GM10266 (cell line): ENCODE results near the gene HMGB1.

ENCODE experiments used
- DNase-seq: peaks from one replicate; pipeline ENCODE4 v3.0.0; 2012; ENCODE audit errors: extremely low spot score
- CTCF ChIP-seq: IDR thresholded peaks from 2 replicates; pipeline ENCODE4 v1.5.1; 2012; ENCODE audit warnings: mild to moderate bottlenecking, low read depth; ENCODE audit not compliant: control insufficient read depth, insufficient read depth; ENCODE audit errors: missing control alignments

HMGB1 gene

GRCh38 chr13:30442926-30443325 is 22.8 kb downstream of the HMGB1 start:
- no peak for TF ChIP-seq CTCF
- peak; percentile 39 for DNase-seq

GRCh38 chr13:30440910-30441703 is 24.6 kb downstream of the HMGB1 start:
- DNase-seq: no peak
- no peak for TF ChIP-seq CTCF

GRCh38 chr13:30438286-30438685 is 27.4 kb downstream of the HMGB1 start:
- no peak for TF ChIP-seq CTCF
- no peak for DNase-seq

- TF ChIP-seq CTCF: no peak
- DNase-seq: no peak
Observed at GRCh38 chr13:30437177-30437576, 28.6 kb downstream of the HMGB1 start.

GRCh38 chr13:30435911-30436451 is 29.8 kb downstream of the HMGB1 start:
- TF ChIP-seq CTCF: no peak

GRCh38 chr13:30431269-30431940 is 34.3 kb downstream of the HMGB1 start:
- no peak for DNase-seq
- no peak for TF ChIP-seq CTCF

More at GRCh38 chr13:30435911-30436451, 29.8 kb downstream of the HMGB1 start:
- DNase-seq: no peak
